ENCODE measurements around the gene THADA. TPM values are rescaled to one million over a fixed set of nuclear protein-coding genes. Genes with fewer than 3 reads are reported as not detected.

The THADA gene
- total and polyA plus RNA-seq, 8 donors = 9.4 to 25.1 (median 18.2) TPM

GRCh38 chr2:43343573-43344304 is 252.1 kb downstream of the THADA start:
- no peak overlapping the region for H3K4me3 ChIP-seq
- peak; percentile 82 to 87 (median 84) for ATAC-seq
- WGBS, 2 donors = 27% methylated on average over 5 of the region's 5 CpGs
- TF ChIP-seq, protein P1, sequence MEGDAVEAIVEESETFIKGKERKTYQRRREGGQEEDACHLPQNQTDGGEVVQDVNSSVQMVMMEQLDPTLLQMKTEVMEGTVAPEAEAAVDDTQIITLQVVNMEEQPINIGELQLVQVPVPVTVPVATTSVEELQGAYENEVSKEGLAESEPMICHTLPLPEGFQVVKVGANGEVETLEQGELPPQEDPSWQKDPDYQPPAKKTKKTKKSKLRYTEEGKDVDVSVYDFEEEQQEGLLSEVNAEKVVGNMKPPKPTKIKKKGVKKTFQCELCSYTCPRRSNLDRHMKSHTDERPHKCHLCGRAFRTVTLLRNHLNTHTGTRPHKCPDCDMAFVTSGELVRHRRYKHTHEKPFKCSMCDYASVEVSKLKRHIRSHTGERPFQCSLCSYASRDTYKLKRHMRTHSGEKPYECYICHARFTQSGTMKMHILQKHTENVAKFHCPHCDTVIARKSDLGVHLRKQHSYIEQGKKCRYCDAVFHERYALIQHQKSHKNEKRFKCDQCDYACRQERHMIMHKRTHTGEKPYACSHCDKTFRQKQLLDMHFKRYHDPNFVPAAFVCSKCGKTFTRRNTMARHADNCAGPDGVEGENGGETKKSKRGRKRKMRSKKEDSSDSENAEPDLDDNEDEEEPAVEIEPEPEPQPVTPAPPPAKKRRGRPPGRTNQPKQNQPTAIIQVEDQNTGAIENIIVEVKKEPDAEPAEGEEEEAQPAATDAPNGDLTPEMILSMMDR (IDR thresholded peaks at IDR 0.05) = no peak
- intact Hi-C loops (cut with DNase I) = no loop called here
- H3K27me3 ChIP-seq = no peaks in the 10 kb centered on the region
- H3K9me3 ChIP-seq = no peaks in the 10 kb centered on the region
- DNase-seq = peak in 4 of 6 donors; percentile 63 to 81 (median 66)
- peak; percentile 70 for FAIRE-seq
- H3K27ac ChIP-seq = peak overlapping the region in 2 of 4 donors; percentile 62
- peaks cover 17 to 33% (median 30%) of the 10 kb centered on the region in 3 donors for H3K4me1 ChIP-seq
- H3K36me3 ChIP-seq = no peaks in the 10 kb centered on the region

- Histone ChIP-seq H3K4me1 (peaks cover 17 to 33% (median 30%) of the 10 kb centered on the region in 3 donors), H3K9me3 (no peaks in the 10 kb centered on the region), H3K4me3 (no peak overlapping the region), H3K36me3 (no peaks in the 10 kb centered on the region), H3K27me3 (no peaks in the 10 kb centered on the region), H3K27ac (peak overlapping the region in 2 of 4 donors; percentile 13 to 54)
- TF ChIP-seq, protein P1 (IDR thresholded peaks at IDR 0.05) = no peak
- no peak for FAIRE-seq
- DNase-seq = no peak
- WGBS, 2 donors = 90 to 91% methylated on average over 13 of the region's 13 CpGs
- ATAC-seq = peak in 1 of 4 donors; percentile 48
- intact Hi-C loops (cut with DNase I) = no loop called here
Measured at GRCh38 chr2:43341959-43342757, 253.7 kb downstream of the THADA start.

DNA sequence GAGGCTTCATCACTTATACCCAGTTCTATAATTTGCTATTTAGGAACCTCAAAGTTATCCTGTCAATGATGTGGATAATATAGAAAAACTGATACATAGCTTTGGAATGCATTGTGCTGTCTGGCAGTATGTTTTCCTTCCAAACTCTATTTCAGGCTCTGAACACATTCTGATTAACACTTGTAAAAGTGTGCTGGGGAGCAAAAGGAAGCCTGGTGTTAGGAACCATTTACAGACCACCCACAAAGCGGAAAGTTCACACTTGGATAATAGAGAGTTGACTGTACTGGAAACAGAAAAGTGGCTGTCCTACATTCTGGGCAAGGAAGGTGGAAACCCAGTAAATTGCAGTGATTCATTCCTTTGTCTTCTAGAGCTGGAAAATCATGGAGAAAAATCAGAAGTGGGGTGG is 254.9 kb downstream of the THADA start:
- H3K27ac ChIP-seq = no peak overlapping the region

DNA sequence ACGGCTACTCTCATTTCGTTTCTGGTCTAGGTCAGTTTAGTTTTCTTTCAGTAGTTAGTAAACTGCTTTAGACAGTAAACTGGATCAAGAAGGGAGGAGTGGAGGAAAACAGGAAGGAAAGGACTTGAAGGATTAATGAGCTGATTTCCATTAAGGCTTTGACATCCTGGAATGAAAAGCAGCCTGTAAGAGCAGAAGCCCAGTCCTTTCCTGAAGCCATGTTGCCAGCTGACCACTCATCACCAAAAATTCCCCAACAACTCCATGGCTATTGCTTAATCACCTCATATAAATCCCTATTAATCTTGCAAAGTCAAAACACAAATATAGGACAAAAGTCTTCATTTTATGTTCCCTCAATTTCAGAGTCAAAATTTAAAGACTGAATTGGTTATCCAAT is 255.8 kb downstream of the THADA start:
- Histone ChIP-seq H3K36me3 (no peaks in the 10 kb centered on the region), H3K4me1 (peaks cover 6 to 17% (median 16%) of the 10 kb centered on the region in 3 donors), H3K27ac (no peak overlapping the region), H3K27me3 (no peaks in the 10 kb centered on the region), H3K9me3 (no peaks in the 10 kb centered on the region), H3K4me3 (no peak overlapping the region)
- DNase-seq = no peak
- no peak for ATAC-seq
- WGBS, 2 donors = 90 to 91% methylated on average over 2 of the region's 2 CpGs
- TF ChIP-seq, protein P1 (IDR thresholded peaks at IDR 0.05) = no peak
- no peak for FAIRE-seq
- intact Hi-C loops (cut with DNase I) = no loop called here

More for the DNA sequence above, 254.9 kb downstream of the THADA start:
- no peaks in the 10 kb centered on the region for H3K9me3 ChIP-seq
- H3K4me1 ChIP-seq = peaks cover 10 to 26% (median 25%) of the 10 kb centered on the region in 3 donors
- 96 to 97% methylated on average over 1 of the region's 1 CpG for WGBS, 2 donors
- intact Hi-C loops (cut with DNase I) = no loop called here
- H3K36me3 ChIP-seq = no peaks in the 10 kb centered on the region
- FAIRE-seq = no peak
- DNase-seq = no peak
- ATAC-seq = no peak
- TF ChIP-seq, protein P1 (IDR thresholded peaks at IDR 0.05) = no peak
- H3K27me3 ChIP-seq = no peaks in the 10 kb centered on the region
- H3K4me3 ChIP-seq = no peak overlapping the region

Measured in pancreas (tissue), 10 donors.